HepG2 (cell line): ENCODE data around the gene UQCR10. TPM values are rescaled to one million over a fixed set of nuclear protein-coding genes. Genes with fewer than 3 reads are reported as not detected.

ENCODE experiments used
- E2F2 ChIP-seq: sonication (generic); formaldehyde crosslinking; IDR thresholded peaks from 2 replicates; pipeline ENCODE4 v1.4.0; 2020; ENCODE audit warnings: missing genetic modification reagents, borderline replicate concordance
- GABPB1 ChIP-seq: IDR thresholded peaks from 2 replicates; pipeline ENCODE4 v1.6.1; 2016; ENCODE audit warnings: mild to moderate bottlenecking, missing genetic modification reagents, moderate library complexity, missing compliant biosample characterization
- HNRNPUL1 ChIP-seq: fragments of 200-400 bp; formaldehyde crosslinking; IDR thresholded peaks from 2 replicates; pipeline ENCODE4 v1.6.1; 2017; ENCODE audit warnings: low read depth, mild to moderate bottlenecking, low read length, moderate library complexity
- IKZF1 ChIP-seq: fragments of 450-650 bp; IDR thresholded peaks from 2 replicates; pipeline ENCODE4 v1.7.1; 2016
- KDM4B ChIP-seq: sonication (generic); formaldehyde crosslinking; IDR thresholded peaks from 2 replicates; pipeline ENCODE4 v1.4.0; 2020; ENCODE audit warnings: missing genetic modification reagents
- MAFF ChIP-seq: IDR thresholded peaks from 2 replicates; pipeline ENCODE4 v1.6.1; 2011; ENCODE audit warnings: low read depth, low read length, improper control_type of control experiment
- NAIF1 ChIP-seq: sonication (generic); formaldehyde crosslinking; IDR thresholded peaks from 2 replicates; pipeline ENCODE4 v1.5.0; 2020; ENCODE audit warnings: mild to moderate bottlenecking, missing genetic modification reagents, borderline replicate concordance
- NFAT5 ChIP-seq: sonication (generic); formaldehyde crosslinking; IDR thresholded peaks from 2 replicates; pipeline ENCODE4 v1.4.0; 2020; ENCODE audit warnings: missing genetic modification reagents
- PLRG1 ChIP-seq: fragments of 450-650 bp; conservative IDR thresholded peaks from 2 replicates; pipeline ENCODE4 v1.6.1; 2016
- RARA ChIP-seq: IDR thresholded peaks from 2 replicates; pipeline ENCODE4 v1.6.1; 2016; ENCODE audit warnings: missing genetic modification reagents, missing compliant biosample characterization
- TBP ChIP-seq: sonication (generic); formaldehyde crosslinking; IDR thresholded peaks from 2 replicates; pipeline ENCODE4 v1.5.0; 2020; ENCODE audit warnings: missing genetic modification reagents
- XBP1 ChIP-seq: sonication (generic); formaldehyde crosslinking; IDR thresholded peaks from 2 replicates; pipeline ENCODE4 v1.5.0; 2020; ENCODE audit warnings: missing genetic modification reagents
- ZHX2 ChIP-seq, 2 experiments: sonication (generic) in 1 of 2; formaldehyde crosslinking in 1 of 2; IDR thresholded peaks; 2 replicates each; pipeline versions ENCODE4 v1.6.1 to v1.9.0; 2014 to 2022; ENCODE audit warnings: antibody characterized with exemption in 1 of 2, borderline replicate concordance in 1 of 2, inconsistent platforms in 1 of 2, low read depth in 1 of 2, missing genetic modification reagents in 1 of 2
- ZNF354B ChIP-seq: sonication (generic); formaldehyde crosslinking; IDR thresholded peaks from 2 replicates; pipeline ENCODE4 v1.8.0; 2022; ENCODE audit warnings: mild to moderate bottlenecking, missing genetic modification reagents
- ZNF383 ChIP-seq: sonication (generic); formaldehyde crosslinking; IDR thresholded peaks from 2 replicates; pipeline ENCODE4 v1.4.0; 2020; ENCODE audit warnings: missing genetic modification reagents, mild to moderate bottlenecking, borderline replicate concordance
- ZNF567 ChIP-seq: sonication (generic); formaldehyde crosslinking; IDR thresholded peaks from 2 replicates; pipeline ENCODE4 v1.8.1; 2023; ENCODE audit warnings: mild to moderate bottlenecking, missing genetic modification reagents, borderline replicate concordance
- ZNF598 ChIP-seq: sonication (generic); formaldehyde crosslinking; IDR thresholded peaks from 2 replicates; pipeline ENCODE4 v1.5.1; 2020; ENCODE audit warnings: mild to moderate bottlenecking, missing genetic modification reagents, borderline replicate concordance
- ZNF749 ChIP-seq: sonication (generic); formaldehyde crosslinking; IDR thresholded peaks from 2 replicates; pipeline ENCODE4 v1.8.0; 2022; ENCODE audit warnings: mild to moderate bottlenecking, missing genetic modification reagents, moderate library complexity, borderline replicate concordance
- ZNF790 ChIP-seq: sonication (generic); formaldehyde crosslinking; IDR thresholded peaks from 2 replicates; pipeline ENCODE4 v1.8.0; 2022; ENCODE audit warnings: missing genetic modification reagents, mild to moderate bottlenecking, borderline replicate concordance
- polyA plus RNA-seq, 8 experiments: library from polyadenylated mRNA; depleted of rRNA in 3 of 8; stranded (reverse) in 7 of 8; unstranded in 1 of 8; fragments of >200 nt; fragmentation: Illumina TruSeq in 4 of 8; extraction: Trizol in 4 of 8; gene quantifications; 2 replicates each; pipeline versions ENCODE4 v1.2.1 to v1.2.3, GENCODE V29; 2011 to 2016; ENCODE audit warnings: low read depth in 4 of 8, missing spikeins in 1 of 8, mixed read lengths in 1 of 8; ENCODE audit not compliant: insufficient read depth in 1 of 8
- total RNA-seq, 5 experiments: library from RNA; depleted of rRNA; stranded (reverse); fragments of >200 nt; fragmentation: Illumina TruSeq; extraction: Trizol; gene quantifications; 2 replicates each; pipeline ENCODE4 v1.2.3, GENCODE V29; 2016; ENCODE audit warnings: low read depth in 1 of 5

The UQCR10 gene
- total and polyA plus RNA-seq, 2 of the 13 experiments (the other 11 are each of a cell fraction or from before 2014, with no cell fraction given): 225 to 232 TPM

- TF ChIP-seq ZNF749 (CRISPR knock-in tag) (no peak), ZNF598 (CRISPR knock-in tag) (no peak), XBP1 (CRISPR knock-in tag) (no peak), E2F2 (CRISPR knock-in tag) (no peak), ZNF790 (no peak), PLRG1 (no peak), ZHX2 (IDR thresholded peaks at IDR 0.05; ENCODE audit: low read depth) (no peak), ZHX2 (CRISPR knock-in tag; IDR thresholded peaks at IDR 0.05; ENCODE audit: borderline replicate concordance) (no peak), KDM4B (CRISPR knock-in tag) (no peak), ZNF567 (CRISPR knock-in tag) (no peak), NAIF1 (CRISPR knock-in tag) (no peak), NFAT5 (CRISPR knock-in tag) (no peak), TBP (CRISPR knock-in tag) (no peak), GABPB1 (peak; percentile 83), IKZF1 (no peak), ZNF354B (CRISPR knock-in tag) (no peak), MAFF (peak; percentile 84), HNRNPUL1 (no peak), RARA (CRISPR knock-in tag) (0 out of 2 replicates have a peak, but pooled peaks have one; percentile 44), ZNF383 (CRISPR knock-in tag) (no peak)
Measured at GRCh38 chr22:29799217-29799680, 32.1 kb downstream of the UQCR10 start (continued).
